ENCODE measurements around the gene SAPCD2.

- no peak for TF ChIP-seq POLR2AphosphoS5 (IDR thresholded peaks at IDR 0.05; ENCODE audit: low read depth, low read length)
- no peak for TF ChIP-seq POLR2A (IDR thresholded peaks at IDR 0.05; ENCODE audit: low read depth, low read length)
- no peak for TF ChIP-seq TAF1 (IDR thresholded peaks at IDR 0.05; ENCODE audit: borderline replicate concordance, low read depth, low read length)
Measured at GRCh38 chr9:137026828-137027227, 43.5 kb downstream of the SAPCD2 start.

All from GM12892 (cell line).